GM13977 (cell line): ENCODE results near the gene MSRB1.

Experiments used
- DNase-seq: peaks from one replicate; pipeline ENCODE4 v3.0.0; 2012; ENCODE audit warnings: low spot score
- CTCF ChIP-seq: IDR thresholded peaks from 2 replicates; pipeline ENCODE4 v1.5.1; 2012; ENCODE audit warnings: mild to moderate bottlenecking, control low read depth; ENCODE audit not compliant: insufficient read depth; ENCODE audit errors: extremely low read depth, missing control alignments
- in situ Hi-C: fragments of 300-500 bp; cut with MboI; formaldehyde crosslinking; loops from one replicate; pipeline ENCODE4 v1.12.0; 2022; ENCODE audit warnings: low sequenced_read_pairs, low pct_unique_long_range_greater_than_20kb, mixed read lengths, inconsistent platforms; ENCODE audit not compliant: unreplicated experiment

MSRB1 gene

GRCh38 chr16:1908983-1909382, 34.0 kb downstream of the MSRB1 start:
- DNase-seq, result no peak
- in situ Hi-C loops, result no loop called here
- TF ChIP-seq CTCF, result no peak

- in situ Hi-C loops, result no loop called here
- TF ChIP-seq CTCF, result no peak
- DNase-seq, result no peak
These were observed 34.8 kb downstream of the MSRB1 start for GRCh38 chr16:1908184-1908583.

- no peak for TF ChIP-seq CTCF
- no peak for DNase-seq
- in situ Hi-C loops, result no loop called here
These were observed 35.7 kb downstream of the MSRB1 start for GRCh38 chr16:1907226-1907860.

- in situ Hi-C loops, result no loop called here
- TF ChIP-seq CTCF, result no peak
- no peak for DNase-seq
These were observed 36.2 kb downstream of the MSRB1 start for GRCh38 chr16:1906846-1907165.

GRCh38 chr16:1906055-1906845, 36.7 kb downstream of the MSRB1 start:
- in situ Hi-C loops, result no loop called here
- TF ChIP-seq CTCF, result no peak
- no peak for DNase-seq

GRCh38 chr16:1903845-1904840, 38.9 kb downstream of the MSRB1 start:
- TF ChIP-seq CTCF, result no peak
- in situ Hi-C loops, result no loop called here
- DNase-seq, result no peak
